Nephron (organoid): ENCODE measurements around the gene CEACAM1.
"Not testable (repeated sequence)": the region's sequence is repeated elsewhere in the genome, so short reads cannot be mapped to it uniquely, and the experiment has no call there.

Experiments used
- H3K27ac Mint-ChIP-seq, 3 experiments: 2 replicates each; pipeline ENCODE4 v1.8.0; 2020; ENCODE audit warnings: mixed read lengths in 3 of 3, mild to moderate bottlenecking in 2 of 3, moderate library complexity in 1 of 3
- H3K27me3 Mint-ChIP-seq: 2 replicates; pipeline ENCODE4 v1.8.0; 2021; ENCODE audit warnings: low read depth, mild to moderate bottlenecking, moderate library complexity, mixed read lengths
- H3K36me3 Mint-ChIP-seq: 2 replicates; pipeline ENCODE4 v1.8.0; 2020; ENCODE audit warnings: low read depth, mixed read lengths
- H3K4me1 Mint-ChIP-seq: 2 replicates; pipeline ENCODE4 v1.8.0; 2020; ENCODE audit warnings: mixed read lengths
- H3K4me3 Mint-ChIP-seq, 3 experiments: 2 replicates each; pipeline ENCODE4 v1.8.0; 2020; ENCODE audit warnings: mild to moderate bottlenecking in 3 of 3, mixed read lengths in 3 of 3, moderate library complexity in 2 of 3
- H3K9me3 Mint-ChIP-seq: 2 replicates; pipeline ENCODE4 v1.8.0; 2020; ENCODE audit warnings: mixed read lengths
- CTCF ChIP-seq, 3 experiments: fragments of 200-600 bp; sonication (generic); IDR thresholded peaks; one replicate each; pipeline ENCODE4 v1.5.0; 2021; ENCODE audit warnings: antibody characterized with exemption in 3 of 3; ENCODE audit not compliant: unreplicated experiment in 3 of 3

The CEACAM1 gene

DNA sequence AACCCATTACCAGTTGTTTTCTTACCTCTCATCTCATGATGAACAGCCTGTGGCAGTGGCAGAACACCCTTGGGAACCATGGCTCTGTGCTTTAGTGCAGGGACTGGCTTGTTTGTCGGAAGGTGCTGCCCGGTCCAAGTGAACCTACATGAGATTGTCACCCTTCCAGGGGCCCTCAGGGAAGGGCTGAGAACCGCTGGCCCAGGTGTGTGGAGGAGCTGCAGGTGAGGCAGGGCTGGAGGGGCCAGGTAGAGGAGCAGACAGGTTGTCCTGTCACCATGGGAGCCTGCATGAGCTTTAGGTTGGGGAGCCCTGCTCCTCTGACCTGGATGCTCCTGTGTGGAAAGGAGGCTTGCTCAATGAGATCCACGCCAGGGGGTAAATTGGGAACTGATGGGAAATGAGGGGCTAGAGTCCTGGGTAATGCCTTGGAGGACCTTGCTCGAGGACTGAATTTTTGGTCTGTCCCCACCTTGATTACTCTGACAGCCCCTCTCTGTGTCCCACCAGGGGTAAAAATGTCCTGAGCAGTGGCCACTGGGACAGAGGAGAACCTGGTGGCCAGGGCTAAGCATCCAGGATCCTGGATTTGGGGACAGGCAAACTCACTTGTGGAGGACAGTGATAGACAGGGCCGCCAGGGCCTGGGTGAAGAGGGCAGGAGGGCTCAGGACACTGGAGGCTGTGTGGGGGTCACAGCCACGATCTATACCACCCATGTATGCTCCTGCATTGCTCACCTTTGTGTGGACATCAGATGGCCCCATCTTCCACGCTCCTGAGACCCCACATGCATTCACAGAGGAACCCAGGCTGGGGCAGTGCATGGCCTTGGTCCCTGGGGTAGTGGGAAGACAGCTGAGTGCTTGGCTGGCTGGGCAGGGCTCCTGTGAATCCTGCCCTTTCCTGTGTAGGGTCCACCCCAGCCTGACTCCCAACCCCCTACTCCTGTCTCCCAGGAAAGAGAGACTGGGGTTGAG, 24.1 kb upstream of the CEACAM1 start:
- Mint-ChIP-seq H3K27ac (no peak overlapping the region), H3K9me3 (peaks cover 9% of the 10 kb centered on the region), H3K36me3 (no peaks in the 10 kb centered on the region), H3K4me3 (no peak overlapping the region), H3K27me3 (peaks cover 3% of the 10 kb centered on the region), H3K4me1 (no peaks in the 10 kb centered on the region)
- TF ChIP-seq CTCF (IDR thresholded peaks at IDR 0.05; ENCODE audit: unreplicated experiment in 3 of 3) = no peak

- Mint-ChIP-seq H3K9me3 (peaks cover 11% of the 10 kb centered on the region), H3K27me3 (peaks cover 15% of the 10 kb centered on the region)
- H3K4me3 Mint-ChIP-seq, H3K4me1 Mint-ChIP-seq, H3K27ac Mint-ChIP-seq, H3K36me3 Mint-ChIP-seq: not testable (repeated sequence)
Observed at GRCh38 chr19:42550521-42550920, 22.2 kb upstream of the CEACAM1 start.

DNA sequence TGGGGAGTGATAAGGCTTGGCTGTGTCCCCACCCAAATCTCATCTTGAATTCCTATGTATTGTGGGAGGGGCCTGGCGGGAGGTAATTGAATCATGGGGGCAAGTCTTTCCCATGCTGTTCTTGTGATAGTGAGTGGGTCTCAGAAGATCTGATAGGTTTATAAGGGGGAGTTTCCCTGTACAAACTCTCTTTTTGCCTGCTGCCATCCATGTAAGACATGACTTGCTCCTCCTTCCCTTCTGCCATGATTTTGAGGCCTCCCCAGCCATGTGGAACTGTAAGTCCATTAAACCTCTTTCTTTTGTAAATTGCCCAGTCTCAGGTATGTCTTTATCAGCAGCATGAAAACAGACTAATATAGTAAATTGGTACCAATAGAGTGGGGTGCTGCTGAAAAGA, 20.8 kb upstream of the CEACAM1 start:
- not testable (repeated sequence) for H3K4me3 Mint-ChIP-seq, H3K4me1 Mint-ChIP-seq, H3K36me3 Mint-ChIP-seq

GRCh38 chr19:42548552-42548951, 20.3 kb upstream of the CEACAM1 start:
- no peaks in the 10 kb centered on the region for H3K4me1 Mint-ChIP-seq
- no peaks in the 10 kb centered on the region for H3K36me3 Mint-ChIP-seq
- H3K27me3 Mint-ChIP-seq = peaks cover 15% of the 10 kb centered on the region
- peaks cover 11% of the 10 kb centered on the region for H3K9me3 Mint-ChIP-seq
- H3K4me3 Mint-ChIP-seq = no peak overlapping the region
- TF ChIP-seq CTCF (IDR thresholded peaks at IDR 0.05; ENCODE audit: unreplicated experiment in 3 of 3) = no peak
- H3K27ac Mint-ChIP-seq = no peak overlapping the region

More for the DNA sequence above, 20.8 kb upstream of the CEACAM1 start:
- H3K27ac Mint-ChIP-seq = not testable (repeated sequence)
- H3K9me3 Mint-ChIP-seq = peaks cover 11% of the 10 kb centered on the region
- H3K27me3 Mint-ChIP-seq = peaks cover 15% of the 10 kb centered on the region

- no peak overlapping the region for H3K27ac Mint-ChIP-seq
- no peaks in the 10 kb centered on the region for H3K4me1 Mint-ChIP-seq
- no peaks in the 10 kb centered on the region for H3K36me3 Mint-ChIP-seq
- H3K9me3 Mint-ChIP-seq = peaks cover 11% of the 10 kb centered on the region
- no peak for TF ChIP-seq CTCF (IDR thresholded peaks at IDR 0.05; ENCODE audit: unreplicated experiment in 3 of 3)
- no peak overlapping the region for H3K4me3 Mint-ChIP-seq
- peaks cover 15% of the 10 kb centered on the region for H3K27me3 Mint-ChIP-seq
Observed at GRCh38 chr19:42547929-42548328, 19.6 kb upstream of the CEACAM1 start.

DNA sequence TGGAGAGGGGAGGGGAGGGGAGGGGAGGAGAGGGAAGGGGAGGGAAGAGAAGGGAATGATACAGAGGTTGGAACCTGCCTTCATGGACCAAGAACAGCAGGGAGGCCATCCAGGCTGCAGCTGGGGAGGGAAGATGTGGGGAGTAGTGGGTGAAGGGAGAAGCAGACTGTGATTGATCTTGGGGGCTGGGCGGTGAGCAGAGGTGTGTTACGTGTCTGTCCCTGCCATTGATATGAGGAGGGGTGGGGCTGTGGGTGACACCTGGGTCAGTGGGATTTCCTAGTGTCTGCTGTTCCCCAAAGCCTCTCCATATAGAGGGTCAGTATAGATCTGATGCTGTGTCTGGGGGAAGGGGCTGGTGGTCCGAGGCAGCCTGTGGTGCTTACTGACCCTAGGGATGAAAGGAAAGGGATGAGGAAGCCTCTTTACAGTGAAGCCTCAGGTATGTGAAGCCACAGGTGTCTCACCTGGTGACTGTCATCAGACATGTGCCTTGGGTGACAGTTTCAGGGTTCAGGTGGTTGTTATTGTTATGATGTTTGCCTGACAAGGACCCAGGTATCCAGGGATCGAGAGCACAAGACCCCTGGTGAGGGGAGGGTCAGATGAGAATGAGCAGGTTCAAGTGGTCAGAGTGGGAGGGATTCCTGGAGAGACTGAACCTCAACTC, 18.7 kb upstream of the CEACAM1 start:
- Mint-ChIP-seq H3K27ac (no peak overlapping the region), H3K9me3 (peaks cover 11% of the 10 kb centered on the region), H3K4me3 (no peak overlapping the region), H3K36me3 (no peaks in the 10 kb centered on the region), H3K27me3 (peaks cover 15% of the 10 kb centered on the region), H3K4me1 (no peaks in the 10 kb centered on the region)
- no peak for TF ChIP-seq CTCF (IDR thresholded peaks at IDR 0.05; ENCODE audit: unreplicated experiment in 3 of 3)
